CD4-positive, alpha-beta T cell treated with Interferon gamma for 1 hour (primary cell): ENCODE results near the gene NRAP.

Experiments used
- DNase-seq: peaks from one replicate; pipeline ENCODE4 v3.0.0-alpha.2; 2020

Gene NRAP

GRCh38 chr10:113555245-113555644 is 108.6 kb downstream of the NRAP start:
- DNase-seq, result no peak

- DNase-seq, result no peak
Measured at GRCh38 chr10:113554214-113554613, 109.6 kb downstream of the NRAP start.

GRCh38 chr10:113553149-113553548 is 110.7 kb downstream of the NRAP start:
- no peak for DNase-seq

GRCh38 chr10:113552701-113553100 is 111.1 kb downstream of the NRAP start, which contains the start of gene HABP2:
TSS of gene HABP2 (plus strand) at chr10:113553053. CDS start at chr10:113553122, 69 bp downstream.
- no peak for DNase-seq

- DNase-seq, result no peak
Measured at GRCh38 chr10:113552014-113552413, 111.8 kb downstream of the NRAP start.

GRCh38 chr10:113550365-113550764 is 113.5 kb downstream of the NRAP start:
- no peak for DNase-seq

GRCh38 chr10:113549856-113550255 is 114.0 kb downstream of the NRAP start:
- no peak for DNase-seq

- no peak for DNase-seq
Measured at GRCh38 chr10:113547426-113547825, 116.4 kb downstream of the NRAP start.

- DNase-seq, result no peak
Measured at GRCh38 chr10:113544392-113544791, 119.4 kb downstream of the NRAP start.

GRCh38 chr10:113543107-113543955 is 120.5 kb downstream of the NRAP start:
- DNase-seq, result no peak

- DNase-seq, result no peak
Measured at GRCh38 chr10:113541549-113541927, 122.3 kb downstream of the NRAP start.

- no peak for DNase-seq
Measured at GRCh38 chr10:113540845-113541548, 122.8 kb downstream of the NRAP start.

GRCh38 chr10:113539789-113540188 is 124.1 kb downstream of the NRAP start:
- DNase-seq, result no peak
